Pulmonary artery endothelial cell (primary cell): Measurements from ENCODE around the gene LMX1B. TPM values are rescaled to one million over a fixed set of nuclear protein-coding genes. Genes with fewer than 3 reads are reported as not detected.
"Not testable (repeated sequence)": the region's sequence is repeated elsewhere in the genome, so short reads cannot be mapped to it uniquely, and the experiment has no call there.

ENCODE experiments used
- DNase-seq: peaks from one replicate; pipeline ENCODE4 v3.0.0-alpha.2; 2011; ENCODE audit warnings: low read depth, low spot score
- total RNA-seq: library from RNA; depleted of rRNA; stranded (reverse); fragments of >200 nt; gene quantifications from 2 replicates; pipeline ENCODE4 v1.2.3, GENCODE V29; 2014

LMX1B gene
- total RNA-seq, 1 donor from 2014 or later = not detected

GRCh38 chr9:126633881-126634558, 20.3 kb downstream of the LMX1B start:
- DNase-seq = no peak

DNA sequence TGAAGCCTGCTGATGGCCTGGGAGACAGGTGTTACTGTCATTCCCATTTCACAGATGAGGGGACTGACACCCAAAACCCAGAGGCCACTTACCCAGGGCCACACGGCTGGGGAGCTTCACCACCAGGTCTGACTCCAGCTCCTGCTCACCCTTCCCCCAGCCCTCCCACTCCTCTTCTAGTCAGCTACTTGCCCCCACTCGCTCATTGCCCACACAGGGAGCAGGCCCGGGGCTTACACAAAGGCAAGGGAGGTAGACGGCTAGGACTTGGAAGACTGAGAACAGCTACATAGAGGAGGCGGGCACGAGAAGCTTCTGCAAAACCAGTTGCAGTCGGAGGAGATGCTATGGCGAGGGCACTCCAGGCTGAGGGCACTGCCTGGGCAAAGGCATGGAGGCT, 21.3 kb downstream of the LMX1B start:
- no peak for DNase-seq

GRCh38 chr9:126635661-126636439, 22.1 kb downstream of the LMX1B start:
- DNase-seq = no peak

DNA sequence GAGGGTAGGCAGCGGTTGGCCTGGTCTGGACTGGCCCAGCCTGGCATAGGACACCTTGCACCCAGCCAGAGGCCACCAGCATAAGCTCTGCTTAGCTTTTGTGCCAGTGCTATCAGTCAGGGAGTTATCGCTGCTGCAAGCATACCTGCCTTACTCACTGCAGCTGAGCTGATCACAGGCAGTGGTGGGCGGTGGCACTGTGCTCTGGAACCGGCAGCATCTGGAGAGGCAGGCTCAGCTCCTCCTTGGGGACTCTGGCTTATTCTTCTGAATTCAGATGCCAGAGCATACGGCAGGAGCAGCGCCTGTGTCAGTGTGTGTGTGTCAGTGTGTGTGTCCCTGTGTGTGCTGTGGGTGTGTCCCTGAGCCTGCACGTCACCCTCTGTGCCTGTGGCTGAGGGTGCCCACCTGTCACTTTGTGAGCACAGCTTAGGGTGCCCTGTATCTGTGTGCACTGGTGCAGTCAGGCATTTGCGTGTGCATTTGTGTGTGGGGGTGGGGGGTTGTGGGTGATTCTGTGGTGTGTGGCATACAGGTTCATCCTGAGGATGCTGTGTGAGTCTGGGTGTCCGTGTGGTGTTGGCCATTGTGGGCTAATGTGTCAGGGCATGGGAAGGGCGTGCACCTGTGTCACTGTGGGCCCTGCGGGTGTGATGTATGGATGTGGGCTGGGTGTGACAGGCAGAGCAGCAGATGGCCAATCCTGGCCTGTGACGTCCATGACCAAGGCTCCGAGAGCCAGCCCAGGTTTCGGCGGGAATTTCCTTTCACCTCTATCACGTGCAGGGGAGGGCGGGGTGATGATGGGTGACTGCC, 23.5 kb downstream of the LMX1B start:
- DNase-seq = no peak

DNA sequence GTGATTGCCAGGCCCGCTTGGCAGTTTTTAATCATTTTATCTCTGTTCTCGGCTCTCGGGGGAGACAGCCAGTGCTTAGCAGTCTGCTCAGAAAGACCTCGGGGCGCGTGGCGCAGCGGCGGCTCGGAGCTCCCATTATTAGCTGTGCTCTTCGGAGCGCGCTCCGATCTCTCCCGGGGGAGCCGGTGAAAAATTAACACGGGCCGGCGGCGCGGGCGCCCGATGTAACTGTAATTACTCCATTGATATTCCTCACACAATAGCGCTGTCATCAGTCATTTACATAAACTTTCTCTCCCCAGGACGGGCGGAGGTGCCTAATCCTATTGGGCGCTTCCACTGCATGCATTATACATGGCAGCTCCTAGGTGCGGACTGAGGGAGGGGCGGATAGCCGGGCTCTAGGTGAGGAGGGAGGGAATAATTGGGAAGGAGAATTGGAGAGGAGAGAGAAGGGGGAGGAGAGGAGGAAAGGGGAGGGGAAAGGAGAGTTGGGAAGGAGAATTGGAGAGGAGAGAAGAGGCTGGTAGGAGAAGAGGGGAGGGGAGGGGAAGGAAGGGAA, 24.9 kb downstream of the LMX1B start:
- no peak for DNase-seq

DNA sequence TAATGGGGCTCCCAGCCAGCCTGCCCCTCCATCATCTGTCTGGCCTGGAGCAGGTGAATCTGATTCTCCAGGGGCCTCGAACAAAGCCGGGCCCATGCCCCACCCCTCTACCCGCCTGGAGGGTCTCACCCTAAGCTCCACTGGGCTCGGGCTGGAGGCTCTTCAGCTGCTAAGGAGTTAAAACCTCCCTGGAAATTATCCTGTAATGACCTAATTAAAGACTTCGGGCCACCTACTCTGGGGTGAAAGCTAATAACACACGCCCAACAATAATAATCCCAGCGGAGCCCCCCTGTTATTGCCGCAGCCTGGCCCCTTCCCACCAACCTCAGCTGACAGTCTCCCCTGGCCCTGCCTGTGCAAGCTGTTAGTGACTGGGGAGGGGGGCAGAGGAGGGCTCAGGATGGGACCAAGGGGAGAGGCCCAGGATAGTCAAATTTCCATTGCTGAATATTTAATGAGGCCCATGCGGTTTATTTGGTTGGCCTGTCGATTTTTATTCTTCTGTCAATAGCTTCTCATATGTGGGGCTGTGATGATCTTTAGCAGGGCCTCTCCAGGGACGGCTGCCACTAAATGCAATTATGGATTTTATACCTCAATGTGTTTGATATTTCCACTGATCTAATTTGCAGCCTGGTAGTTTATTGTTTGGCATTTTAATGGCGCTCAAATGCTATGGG, 25.7 kb downstream of the LMX1B start:
- DNase-seq = no peak

DNA sequence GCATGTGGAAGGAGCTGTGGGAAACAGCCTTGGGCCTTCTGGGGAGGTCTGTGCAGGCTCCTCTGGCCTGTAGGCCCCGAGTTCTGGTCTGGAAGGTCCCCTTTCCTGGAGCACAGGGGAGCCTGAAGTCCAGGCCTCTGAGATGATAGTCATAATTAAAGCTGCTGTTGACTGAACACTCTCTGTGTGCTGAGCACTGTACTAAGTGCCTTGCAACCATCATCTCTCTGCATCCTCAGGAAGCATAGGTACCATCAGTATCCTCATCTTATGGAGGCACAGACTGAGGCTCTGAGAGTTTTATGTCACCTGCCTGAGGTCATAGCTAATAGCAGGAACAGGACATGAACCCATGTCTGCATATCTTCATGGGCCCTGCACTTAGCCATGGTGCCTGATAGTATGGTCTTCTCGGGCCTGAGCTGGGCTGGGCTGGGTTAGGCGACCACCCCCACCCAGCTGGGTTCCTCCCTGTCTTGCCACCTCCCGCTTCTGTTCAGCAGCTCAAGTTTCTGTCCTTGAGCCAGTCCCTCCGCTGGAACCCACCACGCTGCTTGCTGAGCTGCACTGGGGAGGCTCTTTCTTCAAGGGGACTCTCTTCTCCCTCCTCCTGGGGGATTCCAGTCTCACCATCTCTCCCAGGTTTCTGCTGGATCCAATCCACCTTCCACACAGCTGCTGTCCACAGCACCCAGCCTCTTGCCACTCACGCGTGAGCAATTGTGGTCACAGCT, 27.6 kb downstream of the LMX1B start:
- DNase-seq = no peak

- no peak for DNase-seq
Observed at GRCh38 chr9:126642010-126642744, 28.4 kb downstream of the LMX1B start.

- DNase-seq = no peak
Observed at GRCh38 chr9:126642839-126643238, 29.1 kb downstream of the LMX1B start.

DNA sequence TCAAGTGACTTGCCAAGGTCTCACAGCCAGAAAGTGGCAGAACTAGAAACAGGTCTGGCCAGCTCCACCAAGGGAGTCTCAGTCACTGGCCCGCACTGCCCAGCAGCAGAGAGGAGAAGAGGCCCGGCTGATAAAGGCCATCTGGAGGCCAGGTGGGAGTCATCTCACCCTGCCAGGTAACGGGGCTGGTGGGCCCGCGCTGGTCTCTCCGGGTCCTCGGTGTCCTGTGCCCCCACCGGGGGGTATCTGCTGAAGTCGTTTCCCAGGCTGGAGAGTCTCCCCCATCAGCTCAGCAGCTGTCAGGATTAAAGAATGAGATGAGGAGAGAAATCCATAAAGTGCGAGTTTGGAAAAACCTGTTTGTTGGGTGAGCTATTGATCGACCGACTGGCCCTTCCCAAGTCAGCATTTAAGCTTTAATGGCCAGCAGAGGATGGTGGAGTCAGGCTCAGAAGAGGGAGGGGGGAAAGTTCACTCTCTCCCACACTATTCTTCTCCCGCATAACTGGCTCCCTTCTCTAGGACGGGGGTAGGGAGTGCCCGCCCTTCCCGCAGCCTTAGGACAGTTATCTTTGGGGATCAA, 30.3 kb downstream of the LMX1B start:
- DNase-seq = no peak

- DNase-seq = no peak
Observed at GRCh38 chr9:126646162-126646561, 32.4 kb downstream of the LMX1B start.

DNA sequence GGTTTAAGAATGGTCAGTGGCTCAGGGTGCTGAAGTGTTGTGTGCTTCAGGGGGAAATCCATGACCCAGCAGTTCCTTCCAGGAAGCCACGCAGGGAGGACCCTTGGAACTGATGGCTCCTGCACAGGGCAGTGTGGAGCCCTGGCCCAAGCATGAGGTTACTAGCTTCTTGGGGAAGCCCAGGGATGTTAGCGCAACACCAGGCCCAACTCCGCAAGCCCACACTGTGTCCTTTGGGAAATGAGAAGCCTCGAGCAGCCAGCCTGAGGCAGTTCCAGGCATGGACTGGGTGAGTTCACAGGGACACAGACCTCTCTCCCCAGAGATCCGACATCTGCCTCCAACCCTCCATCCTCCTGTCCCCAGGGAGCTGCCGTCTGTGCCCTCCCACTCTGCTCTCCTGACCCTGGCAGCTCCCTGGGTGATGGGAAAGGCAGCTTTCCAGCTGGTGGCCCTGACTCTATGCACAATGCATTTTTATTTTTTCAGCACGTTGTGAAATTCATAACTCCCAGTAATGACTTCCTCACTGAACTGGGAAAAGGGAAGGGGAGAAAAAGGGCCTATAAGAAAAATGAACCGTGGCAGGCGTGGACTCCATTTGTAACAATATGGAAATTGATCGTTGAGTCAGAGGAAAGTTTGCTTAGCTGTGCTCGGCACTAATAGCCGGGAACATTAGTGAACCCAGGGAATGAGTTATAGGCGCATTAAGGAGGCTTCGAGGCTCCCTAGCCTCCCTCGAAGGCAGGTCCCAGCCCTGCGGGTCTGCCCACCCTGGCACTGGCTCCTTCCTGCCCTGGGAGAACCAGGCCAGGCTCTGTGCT, 34.1 kb downstream of the LMX1B start:
- no peak for DNase-seq

- no peak for DNase-seq
Observed at GRCh38 chr9:126649477-126649876, 35.7 kb downstream of the LMX1B start.

DNA sequence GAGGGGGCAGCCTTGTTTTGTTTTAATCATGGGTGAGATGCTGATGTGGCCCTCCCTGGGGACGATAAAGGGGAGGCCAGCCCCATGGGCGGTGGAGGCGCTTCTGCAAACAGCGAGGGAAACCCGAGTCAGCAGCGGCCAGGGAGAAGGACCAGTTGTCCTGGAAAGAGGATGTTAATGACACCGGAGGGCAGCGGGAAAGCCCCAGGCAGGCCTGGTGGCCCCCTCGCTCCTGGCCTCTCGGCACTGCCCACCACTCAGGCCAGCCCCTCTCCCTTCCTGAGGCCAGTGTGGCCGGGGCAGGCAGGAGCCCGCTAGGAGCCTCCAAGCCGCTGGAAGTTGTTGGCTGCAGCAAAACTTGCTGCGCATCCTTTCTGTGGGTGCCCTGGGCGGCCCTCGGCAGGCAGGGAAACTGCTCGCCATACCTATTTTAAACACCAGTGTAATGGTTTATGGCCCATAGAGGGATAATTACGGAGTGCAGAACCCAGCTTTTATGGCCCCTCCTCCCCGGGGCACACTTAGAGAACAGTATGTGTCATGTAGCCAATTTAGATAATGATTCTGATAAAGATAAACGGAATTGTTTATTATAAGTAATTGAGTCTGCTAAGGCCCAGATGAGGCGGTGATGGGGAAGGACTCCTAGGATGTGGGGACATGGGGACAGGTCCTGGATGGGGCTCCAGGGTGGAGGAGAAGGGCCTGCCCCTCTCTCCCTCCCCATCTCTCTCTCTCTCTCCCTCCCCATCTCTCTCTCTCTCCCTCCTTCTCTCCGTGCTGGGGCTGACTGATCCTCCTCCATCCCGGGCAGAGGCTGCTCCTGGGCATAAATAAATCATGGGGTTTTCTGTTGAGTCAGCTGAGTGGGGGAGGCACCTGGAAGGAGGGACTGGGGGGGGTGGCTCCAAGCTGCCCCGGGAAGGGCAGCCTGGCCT, 36.9 kb downstream of the LMX1B start:
- DNase-seq = no peak

- DNase-seq = no peak
Observed at GRCh38 chr9:126652140-126652582, 38.4 kb downstream of the LMX1B start.

DNA sequence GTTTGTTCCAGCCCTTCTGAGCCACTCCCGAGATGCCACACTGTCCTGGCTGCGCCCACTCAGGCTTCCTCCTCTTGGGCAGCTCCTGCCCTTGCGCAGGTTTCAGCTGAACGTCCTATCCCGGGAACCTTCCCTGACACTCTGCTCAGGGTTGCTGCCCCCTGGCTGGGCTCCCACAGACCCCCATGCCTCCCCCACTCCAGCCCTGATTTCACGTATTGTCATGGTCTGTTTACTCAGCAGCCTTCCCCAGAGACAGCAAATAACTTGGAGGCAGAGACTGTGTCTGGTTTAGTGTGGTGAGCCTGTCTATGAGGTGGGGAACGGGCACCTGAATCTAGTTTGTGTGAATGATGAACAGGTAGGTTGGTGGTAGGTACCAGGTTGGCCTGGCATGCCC, 40.4 kb downstream of the LMX1B start:
- DNase-seq = no peak

DNA sequence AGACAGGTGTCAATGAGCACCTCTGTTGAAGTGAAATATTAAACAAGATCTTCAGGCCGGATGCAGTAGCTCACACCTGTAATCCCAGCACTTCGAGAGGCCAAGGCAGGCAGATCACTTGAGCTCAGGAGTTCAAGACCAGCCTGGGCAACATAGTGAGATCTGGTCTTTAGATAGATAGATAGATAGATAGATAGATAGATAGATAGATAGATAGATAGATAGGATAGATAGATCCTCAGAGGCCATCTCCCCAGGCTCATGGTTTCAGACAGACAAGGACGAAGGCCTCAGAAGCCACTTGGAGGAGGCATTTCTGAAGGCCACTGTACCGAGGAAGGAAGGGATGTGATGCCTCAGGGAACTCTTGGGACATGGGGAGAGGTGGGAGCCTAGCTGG, 42.5 kb downstream of the LMX1B start:
- DNase-seq = not testable (repeated sequence)
